Liver (tissue), 9 donors: ENCODE data around the gene ARL4D. TPM values are rescaled to one million over a fixed set of nuclear protein-coding genes. Genes with fewer than 3 reads are reported as not detected.

Experiments used
- DNase-seq: peaks from one replicate; pipeline ENCODE4 v3.0.0-alpha.2; 2017; ENCODE audit warnings: low spot score
- H3K27ac ChIP-seq, 2 donors: one replicate each; pipeline ENCODE4 v1.7.0; 2013; ENCODE audit warnings: inconsistent platforms in 2 of 2, low read length in 2 of 2, control low read depth in 1 of 2, low read depth in 1 of 2, mild to moderate bottlenecking in 1 of 2
- H3K27me3 ChIP-seq, 4 donors: one replicate each; pipeline versions ENCODE4 v1.6.1 to v1.7.0; 2013; ENCODE audit warnings: low read length in 3 of 4, inconsistent platforms in 1 of 4, mild to moderate bottlenecking in 1 of 4, moderate library complexity in 1 of 4; ENCODE audit not compliant: control insufficient read depth in 4 of 4, insufficient read depth in 4 of 4
- H3K36me3 ChIP-seq, 4 donors: one replicate each; pipeline versions ENCODE4 v1.6.1 to v1.7.0; 2013; ENCODE audit warnings: low read length in 3 of 4, mild to moderate bottlenecking in 3 of 4, low read depth in 1 of 4, moderate library complexity in 1 of 4; ENCODE audit not compliant: control insufficient read depth in 4 of 4, insufficient read depth in 3 of 4
- H3K4me1 ChIP-seq, 4 donors: one replicate each; pipeline versions ENCODE4 v1.6.1 to v1.7.0; 2013; ENCODE audit warnings: low read length in 3 of 4, mild to moderate bottlenecking in 3 of 4, moderate library complexity in 1 of 4; ENCODE audit not compliant: control insufficient read depth in 4 of 4, insufficient read depth in 4 of 4
- H3K4me3 ChIP-seq, 3 donors: one replicate each; pipeline versions ENCODE4 v1.6.1 to v1.7.0; 2013; ENCODE audit warnings: low read length in 3 of 3, control low read depth in 1 of 3, low read depth in 1 of 3, mild to moderate bottlenecking in 1 of 3
- H3K9ac ChIP-seq, 2 donors: one replicate each; pipeline ENCODE4 v1.7.0; 2013; ENCODE audit warnings: low read length in 2 of 2, mild to moderate bottlenecking in 2 of 2, moderate library complexity in 2 of 2, control low read depth in 1 of 2, low read depth in 1 of 2
- H3K9me3 ChIP-seq, 4 donors: one replicate each; pipeline versions ENCODE4 v1.6.1 to v1.7.0; 2013; ENCODE audit warnings: low read length in 3 of 4; ENCODE audit not compliant: control insufficient read depth in 4 of 4
- ATF3 ChIP-seq: IDR thresholded peaks from 2 replicates; pipeline ENCODE4 v1.6.1; 2016; ENCODE audit warnings: antibody characterized with exemption
- EGR1 ChIP-seq, 2 donors: IDR thresholded peaks; 2 replicates each; pipeline ENCODE4 v1.6.1; 2016 to 2018; ENCODE audit warnings: antibody characterized with exemption in 2 of 2, low read depth in 2 of 2
- FOXA1 ChIP-seq: IDR thresholded peaks from 2 replicates; pipeline ENCODE4 v1.6.1; 2016; ENCODE audit warnings: antibody characterized with exemption
- FOXA2 ChIP-seq: IDR thresholded peaks from 2 replicates; pipeline ENCODE4 v1.6.1; 2016; ENCODE audit warnings: antibody characterized with exemption
- GABPA ChIP-seq, 2 donors: IDR thresholded peaks in 1 of 2; conservative IDR thresholded peaks in 1 of 2; 2 replicates each; pipeline ENCODE4 v1.6.1; 2016; ENCODE audit warnings: antibody characterized with exemption in 2 of 2, mild to moderate bottlenecking in 1 of 2, moderate library complexity in 1 of 2
- HNF4A ChIP-seq, 2 donors: conservative IDR thresholded peaks; 2 replicates each; pipeline ENCODE4 v1.6.1; 2016; ENCODE audit warnings: antibody characterized with exemption in 2 of 2, mild to moderate bottlenecking in 2 of 2
- HNF4G ChIP-seq: IDR thresholded peaks from 2 replicates; pipeline ENCODE4 v1.6.1; 2016; ENCODE audit warnings: antibody characterized with exemption
- JUND ChIP-seq, 2 donors: IDR thresholded peaks; 2 replicates each; pipeline ENCODE4 v1.6.1; 2016; ENCODE audit warnings: antibody characterized with exemption in 2 of 2
- NR2F2 ChIP-seq: IDR thresholded peaks from 2 replicates; pipeline ENCODE4 v1.6.1; 2016; ENCODE audit warnings: antibody characterized with exemption
- RAD21 ChIP-seq, 2 donors: IDR thresholded peaks; 2 replicates each; pipeline ENCODE4 v1.6.1; 2016; ENCODE audit warnings: antibody characterized with exemption in 2 of 2, mild to moderate bottlenecking in 2 of 2
- RXRA ChIP-seq, 2 donors: IDR thresholded peaks; 2 replicates each; pipeline ENCODE4 v1.6.1; 2017 to 2018; ENCODE audit warnings: antibody characterized with exemption in 2 of 2, mild to moderate bottlenecking in 1 of 2
- SP1 ChIP-seq: IDR thresholded peaks from 2 replicates; pipeline ENCODE4 v1.6.1; 2018; ENCODE audit warnings: antibody characterized with exemption, mild to moderate bottlenecking
- TAF1 ChIP-seq: conservative IDR thresholded peaks from 2 replicates; pipeline ENCODE4 v1.6.1; 2016; ENCODE audit warnings: antibody characterized with exemption, mild to moderate bottlenecking
- YY1 ChIP-seq: IDR thresholded peaks from 2 replicates; pipeline ENCODE4 v1.6.1; 2016; ENCODE audit warnings: antibody characterized with exemption, mild to moderate bottlenecking
- WGBS: extraction: QIAGEN DNeasy Blood & Tissue Kit; methylation state at CpG from one replicate; pipeline ENCODE4 v1.1.7; 2013; 5-methylcytosine and 5-hydroxymethylcytosine counted together
- polyA plus RNA-seq, 2 donors: library from polyadenylated mRNA; stranded (reverse) in 1 of 2; unstranded in 1 of 2; fragments of 200-250 nt in 1 of 2; fragments of >200 nt in 1 of 2; fragmentation: Nextera tagmentation in 1 of 2; extraction: Ambion mirVana in 1 of 2; gene quantifications; one replicate each; pipeline versions ENCODE4 v1.2.1 to v1.2.3, GENCODE V29; 2013 to 2015
- total RNA-seq, 2 donors: library from RNA; depleted of rRNA; stranded (reverse); fragments of >200 nt; gene quantifications; one replicate each; pipeline ENCODE4 v1.2.3, GENCODE V29; 2014
- TF ChIP-seq, protein P1 (sequence below): fragments of 150-350 bp; IDR thresholded peaks from 2 replicates; pipeline ENCODE4 v1.5.1; 2017; ENCODE audit warnings: improper control_type of control experiment, low read depth, low read length; ENCODE audit not compliant: missing input control
- TF ChIP-seq, protein P2 (sequence below): IDR thresholded peaks from 2 replicates; pipeline ENCODE4 v1.6.1; 2016; ENCODE audit warnings: antibody characterized with exemption, mild to moderate bottlenecking
- TF ChIP-seq, protein P3 (sequence below): IDR thresholded peaks from 2 replicates; pipeline ENCODE4 v1.6.1; 2016; ENCODE audit warnings: antibody characterized with exemption
- TF ChIP-seq, protein P4 (sequence below): IDR thresholded peaks from 2 replicates; pipeline ENCODE4 v1.6.1; 2016; ENCODE audit warnings: antibody characterized with exemption
- donor health status: healthy.
- donor health status: healthy.
- donor health status: healthy.
- donor health status: healthy.
- donor health status: healthy.

ARL4D gene
- total and polyA plus RNA-seq, 4 donors, result 13.6 to 39.2 (median 17.6) TPM

DNA sequence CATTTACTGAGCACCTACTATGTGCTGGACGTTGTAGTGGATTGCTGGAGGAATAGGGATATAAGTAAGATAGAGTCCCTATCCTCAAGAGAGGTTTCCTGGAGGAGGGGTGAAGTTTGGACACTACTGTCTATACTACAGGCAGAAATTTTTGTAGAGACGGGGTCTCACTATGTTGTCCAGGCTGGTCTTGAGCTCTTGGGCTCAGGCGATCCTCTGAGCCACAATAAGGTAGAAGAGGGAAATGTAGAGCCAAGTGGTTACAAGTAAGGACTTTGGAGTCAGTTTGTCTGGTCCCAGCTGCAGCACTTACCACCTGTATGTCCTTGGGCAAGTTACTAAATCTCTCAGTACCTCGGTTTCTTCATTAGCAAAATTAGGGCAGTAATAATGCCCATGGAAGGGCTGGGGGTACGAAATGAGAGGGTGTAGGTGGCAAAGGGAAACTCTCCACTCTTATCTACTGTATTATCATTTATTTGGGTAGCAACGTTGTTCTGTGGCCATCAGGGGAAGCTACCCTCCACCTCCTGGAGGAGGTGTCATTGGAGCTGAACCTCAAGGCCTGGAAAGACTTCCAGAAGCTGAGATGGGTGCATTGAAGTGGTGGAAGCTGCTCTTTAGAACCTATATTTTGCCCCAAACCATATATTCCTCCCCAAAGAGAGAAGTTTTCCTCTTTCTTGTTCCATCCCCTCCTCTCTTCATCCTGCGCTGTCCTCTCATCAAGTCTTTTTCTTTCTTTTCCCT is 50.1 kb downstream of the ARL4D start:
- Histone ChIP-seq H3K36me3 (no peaks in the 10 kb centered on the region), H3K27ac (peak overlapping the region; percentile 81 to 99), H3K4me3 (peak overlapping the region in 2 of 3 donors; percentile 8 to 12), H3K9me3 (no peaks in the 10 kb centered on the region), H3K9ac (peak overlapping the region in 1 of 2 donors; percentile 20), H3K4me1 (peaks cover 8 to 39% (median 27%) of the 10 kb centered on the region in 4 donors), H3K27me3 (no peaks in the 10 kb centered on the region)
- peak in 1 of 2 donors; percentile 14 for TF ChIP-seq HNF4A (conservative IDR thresholded peaks at IDR 0.05)
- no peak for TF ChIP-seq YY1
- TF ChIP-seq RXRA (IDR thresholded peaks at IDR 0.05), result no peak
- no peak for DNase-seq
- 46% methylated on average over 7 of the region's 7 CpGs for WGBS

- Histone ChIP-seq H3K27ac (peak overlapping the region; percentile 81 to 99), H3K4me1 (peaks cover 10 to 34% (median 27%) of the 10 kb centered on the region in 4 donors), H3K36me3 (no peaks in the 10 kb centered on the region), H3K4me3 (peak overlapping the region in 2 of 3 donors; percentile 8 to 12), H3K9me3 (no peaks in the 10 kb centered on the region), H3K27me3 (no peaks in the 10 kb centered on the region), H3K9ac (peak overlapping the region in 1 of 2 donors; percentile 83)
- DNase-seq, result no peak
- 31% methylated on average over 8 of the region's 8 CpGs for WGBS
- TF ChIP-seq, protein P1, sequence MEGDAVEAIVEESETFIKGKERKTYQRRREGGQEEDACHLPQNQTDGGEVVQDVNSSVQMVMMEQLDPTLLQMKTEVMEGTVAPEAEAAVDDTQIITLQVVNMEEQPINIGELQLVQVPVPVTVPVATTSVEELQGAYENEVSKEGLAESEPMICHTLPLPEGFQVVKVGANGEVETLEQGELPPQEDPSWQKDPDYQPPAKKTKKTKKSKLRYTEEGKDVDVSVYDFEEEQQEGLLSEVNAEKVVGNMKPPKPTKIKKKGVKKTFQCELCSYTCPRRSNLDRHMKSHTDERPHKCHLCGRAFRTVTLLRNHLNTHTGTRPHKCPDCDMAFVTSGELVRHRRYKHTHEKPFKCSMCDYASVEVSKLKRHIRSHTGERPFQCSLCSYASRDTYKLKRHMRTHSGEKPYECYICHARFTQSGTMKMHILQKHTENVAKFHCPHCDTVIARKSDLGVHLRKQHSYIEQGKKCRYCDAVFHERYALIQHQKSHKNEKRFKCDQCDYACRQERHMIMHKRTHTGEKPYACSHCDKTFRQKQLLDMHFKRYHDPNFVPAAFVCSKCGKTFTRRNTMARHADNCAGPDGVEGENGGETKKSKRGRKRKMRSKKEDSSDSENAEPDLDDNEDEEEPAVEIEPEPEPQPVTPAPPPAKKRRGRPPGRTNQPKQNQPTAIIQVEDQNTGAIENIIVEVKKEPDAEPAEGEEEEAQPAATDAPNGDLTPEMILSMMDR, result no peak
- peak; percentile 48 to 53 for TF ChIP-seq RAD21 (IDR thresholded peaks at IDR 0.05)
- peak; percentile 77 for TF ChIP-seq FOXA1
- TF ChIP-seq FOXA2, result peak; percentile 75
- peak in 1 of 2 donors; percentile 43 for TF ChIP-seq EGR1 (IDR thresholded peaks at IDR 0.05; ENCODE audit: low read depth in 2 of 2)
- TF ChIP-seq JUND (IDR thresholded peaks at IDR 0.05), result peak; percentile 76 to 85
- TF ChIP-seq, protein P2, sequence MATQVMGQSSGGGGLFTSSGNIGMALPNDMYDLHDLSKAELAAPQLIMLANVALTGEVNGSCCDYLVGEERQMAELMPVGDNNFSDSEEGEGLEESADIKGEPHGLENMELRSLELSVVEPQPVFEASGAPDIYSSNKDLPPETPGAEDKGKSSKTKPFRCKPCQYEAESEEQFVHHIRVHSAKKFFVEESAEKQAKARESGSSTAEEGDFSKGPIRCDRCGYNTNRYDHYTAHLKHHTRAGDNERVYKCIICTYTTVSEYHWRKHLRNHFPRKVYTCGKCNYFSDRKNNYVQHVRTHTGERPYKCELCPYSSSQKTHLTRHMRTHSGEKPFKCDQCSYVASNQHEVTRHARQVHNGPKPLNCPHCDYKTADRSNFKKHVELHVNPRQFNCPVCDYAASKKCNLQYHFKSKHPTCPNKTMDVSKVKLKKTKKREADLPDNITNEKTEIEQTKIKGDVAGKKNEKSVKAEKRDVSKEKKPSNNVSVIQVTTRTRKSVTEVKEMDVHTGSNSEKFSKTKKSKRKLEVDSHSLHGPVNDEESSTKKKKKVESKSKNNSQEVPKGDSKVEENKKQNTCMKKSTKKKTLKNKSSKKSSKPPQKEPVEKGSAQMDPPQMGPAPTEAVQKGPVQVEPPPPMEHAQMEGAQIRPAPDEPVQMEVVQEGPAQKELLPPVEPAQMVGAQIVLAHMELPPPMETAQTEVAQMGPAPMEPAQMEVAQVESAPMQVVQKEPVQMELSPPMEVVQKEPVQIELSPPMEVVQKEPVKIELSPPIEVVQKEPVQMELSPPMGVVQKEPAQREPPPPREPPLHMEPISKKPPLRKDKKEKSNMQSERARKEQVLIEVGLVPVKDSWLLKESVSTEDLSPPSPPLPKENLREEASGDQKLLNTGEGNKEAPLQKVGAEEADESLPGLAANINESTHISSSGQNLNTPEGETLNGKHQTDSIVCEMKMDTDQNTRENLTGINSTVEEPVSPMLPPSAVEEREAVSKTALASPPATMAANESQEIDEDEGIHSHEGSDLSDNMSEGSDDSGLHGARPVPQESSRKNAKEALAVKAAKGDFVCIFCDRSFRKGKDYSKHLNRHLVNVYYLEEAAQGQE, result peak; percentile 60
- TF ChIP-seq NR2F2, result no peak
- peak in 1 of 2 donors; percentile 69 for TF ChIP-seq GABPA (IDR thresholded peaks at IDR 0.05 in 1 of 2, conservative IDR thresholded peaks at IDR 0.05 in 1 of 2)
- peak; percentile 93 for TF ChIP-seq YY1
- TF ChIP-seq SP1, result peak; percentile 94
- no peak for TF ChIP-seq HNF4G
- TF ChIP-seq, protein P3, sequence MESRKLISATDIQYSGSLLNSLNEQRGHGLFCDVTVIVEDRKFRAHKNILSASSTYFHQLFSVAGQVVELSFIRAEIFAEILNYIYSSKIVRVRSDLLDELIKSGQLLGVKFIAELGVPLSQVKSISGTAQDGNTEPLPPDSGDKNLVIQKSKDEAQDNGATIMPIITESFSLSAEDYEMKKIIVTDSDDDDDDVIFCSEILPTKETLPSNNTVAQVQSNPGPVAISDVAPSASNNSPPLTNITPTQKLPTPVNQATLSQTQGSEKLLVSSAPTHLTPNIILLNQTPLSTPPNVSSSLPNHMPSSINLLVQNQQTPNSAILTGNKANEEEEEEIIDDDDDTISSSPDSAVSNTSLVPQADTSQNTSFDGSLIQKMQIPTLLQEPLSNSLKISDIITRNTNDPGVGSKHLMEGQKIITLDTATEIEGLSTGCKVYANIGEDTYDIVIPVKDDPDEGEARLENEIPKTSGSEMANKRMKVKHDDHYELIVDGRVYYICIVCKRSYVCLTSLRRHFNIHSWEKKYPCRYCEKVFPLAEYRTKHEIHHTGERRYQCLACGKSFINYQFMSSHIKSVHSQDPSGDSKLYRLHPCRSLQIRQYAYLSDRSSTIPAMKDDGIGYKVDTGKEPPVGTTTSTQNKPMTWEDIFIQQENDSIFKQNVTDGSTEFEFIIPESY, result peak; percentile 81
- TF ChIP-seq, protein P4, sequence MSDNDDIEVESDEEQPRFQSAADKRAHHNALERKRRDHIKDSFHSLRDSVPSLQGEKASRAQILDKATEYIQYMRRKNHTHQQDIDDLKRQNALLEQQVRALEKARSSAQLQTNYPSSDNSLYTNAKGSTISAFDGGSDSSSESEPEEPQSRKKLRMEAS, result peak; percentile 90
- TF ChIP-seq RXRA (IDR thresholded peaks at IDR 0.05), result peak; percentile 96 to 98
- no peak for TF ChIP-seq TAF1
- TF ChIP-seq ATF3, result peak; percentile 24
- peak; percentile 85 to 86 for TF ChIP-seq HNF4A (conservative IDR thresholded peaks at IDR 0.05)
Measured at GRCh38 chr17:43449470-43450248, 50.9 kb downstream of the ARL4D start.
